Stomach (tissue), 4 donors: ENCODE data around the gene WWC2.

Experiments used
- POLR2A ChIP-seq, 4 donors: fragments of 450-650 bp; IDR thresholded peaks; one replicate each; pipeline ENCODE4 v1.6.1; 2016; ENCODE audit warnings: antibody characterized with exemption in 4 of 4, control low read depth in 2 of 4, mild to moderate bottlenecking in 1 of 4, moderate library complexity in 1 of 4
- POLR2AphosphoS5 ChIP-seq, 3 donors: sonication (generic); formaldehyde crosslinking; IDR thresholded peaks; one replicate each; pipeline ENCODE4 v1.6.1; 2016; ENCODE audit warnings: antibody characterized with exemption in 3 of 3
- TF ChIP-seq, protein P1 (sequence below), 7 experiments: fragments of 450-650 bp in 4 of 7; fragments of 200-600 bp in 3 of 7; sonication (generic) in 3 of 7; IDR thresholded peaks; one replicate each; pipeline ENCODE4 v1.5.1; 2016 to 2019; ENCODE audit warnings: antibody characterized with exemption in 7 of 7, control low read depth in 2 of 7, mild to moderate bottlenecking in 1 of 7

GRCh38 chr4:183241721-183242151, 142.7 kb downstream of the WWC2 start:
- TF ChIP-seq, protein P1, sequence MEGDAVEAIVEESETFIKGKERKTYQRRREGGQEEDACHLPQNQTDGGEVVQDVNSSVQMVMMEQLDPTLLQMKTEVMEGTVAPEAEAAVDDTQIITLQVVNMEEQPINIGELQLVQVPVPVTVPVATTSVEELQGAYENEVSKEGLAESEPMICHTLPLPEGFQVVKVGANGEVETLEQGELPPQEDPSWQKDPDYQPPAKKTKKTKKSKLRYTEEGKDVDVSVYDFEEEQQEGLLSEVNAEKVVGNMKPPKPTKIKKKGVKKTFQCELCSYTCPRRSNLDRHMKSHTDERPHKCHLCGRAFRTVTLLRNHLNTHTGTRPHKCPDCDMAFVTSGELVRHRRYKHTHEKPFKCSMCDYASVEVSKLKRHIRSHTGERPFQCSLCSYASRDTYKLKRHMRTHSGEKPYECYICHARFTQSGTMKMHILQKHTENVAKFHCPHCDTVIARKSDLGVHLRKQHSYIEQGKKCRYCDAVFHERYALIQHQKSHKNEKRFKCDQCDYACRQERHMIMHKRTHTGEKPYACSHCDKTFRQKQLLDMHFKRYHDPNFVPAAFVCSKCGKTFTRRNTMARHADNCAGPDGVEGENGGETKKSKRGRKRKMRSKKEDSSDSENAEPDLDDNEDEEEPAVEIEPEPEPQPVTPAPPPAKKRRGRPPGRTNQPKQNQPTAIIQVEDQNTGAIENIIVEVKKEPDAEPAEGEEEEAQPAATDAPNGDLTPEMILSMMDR (IDR thresholded peaks at IDR 0.05): no peak
- TF ChIP-seq POLR2A (IDR thresholded peaks at IDR 0.05): no peak
- TF ChIP-seq POLR2AphosphoS5 (IDR thresholded peaks at IDR 0.05): no peak
